Measurements from ENCODE around the gene MAD1L1.

Gene MAD1L1

DNA sequence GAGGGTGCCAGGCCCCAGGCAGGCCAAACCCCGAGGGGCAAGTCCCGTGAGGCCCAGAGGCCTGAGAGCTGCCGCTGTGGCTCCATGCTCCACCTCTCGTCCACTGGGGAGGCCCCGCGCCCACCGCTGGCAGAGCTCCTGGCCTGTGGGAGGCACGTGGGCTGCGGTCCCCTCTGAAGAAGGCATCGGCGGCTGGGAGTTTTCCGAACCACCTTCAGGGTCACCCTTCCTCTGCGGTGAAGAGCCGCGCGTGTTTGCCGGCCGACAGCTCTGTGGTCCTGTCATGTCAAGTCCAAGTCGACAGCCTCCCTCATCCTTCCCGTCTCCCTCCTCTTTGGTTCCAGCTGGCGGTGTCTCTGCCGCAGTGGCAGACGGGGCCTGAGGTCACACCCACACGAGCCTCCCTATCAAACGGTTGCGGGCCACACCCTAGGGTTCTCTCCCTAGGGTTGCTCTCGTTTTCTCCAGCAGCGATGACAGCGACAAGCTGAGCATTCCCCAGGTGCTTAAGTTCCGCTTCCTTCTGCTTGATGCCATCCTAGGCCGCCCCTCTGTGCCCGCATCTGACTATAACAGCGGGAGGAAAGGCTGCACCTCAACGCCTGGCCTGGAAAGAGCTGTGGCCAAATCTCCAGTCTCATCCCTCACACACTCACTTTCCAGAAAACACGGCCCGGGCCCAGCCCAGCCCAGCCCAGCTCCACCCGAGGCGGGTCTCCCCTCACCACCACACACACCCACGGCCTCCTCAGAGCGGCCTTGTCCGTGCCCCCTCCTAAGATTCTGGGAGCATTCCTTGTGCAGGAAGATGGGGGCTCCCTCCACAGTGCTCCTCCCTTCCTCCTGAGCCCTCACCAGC, 377.6 kb downstream of the MAD1L1 start:
- no peak for DNase-seq (ENCODE audit: low read depth)
- H3K4me3 ChIP-seq (replicated peaks; ENCODE audit: low read depth, low read length), result no peak overlapping the region
- no peak for TF ChIP-seq CTCF (IDR thresholded peaks at IDR 0.05; ENCODE audit: low read length, missing control alignments)

GRCh38 chr7:1853986-1854865, 378.5 kb downstream of the MAD1L1 start:
- no peak for DNase-seq (ENCODE audit: low read depth)
- no peak overlapping the region for H3K4me3 ChIP-seq (replicated peaks; ENCODE audit: low read depth, low read length)
- TF ChIP-seq CTCF (IDR thresholded peaks at IDR 0.05; ENCODE audit: low read length, missing control alignments), result no peak

DNA sequence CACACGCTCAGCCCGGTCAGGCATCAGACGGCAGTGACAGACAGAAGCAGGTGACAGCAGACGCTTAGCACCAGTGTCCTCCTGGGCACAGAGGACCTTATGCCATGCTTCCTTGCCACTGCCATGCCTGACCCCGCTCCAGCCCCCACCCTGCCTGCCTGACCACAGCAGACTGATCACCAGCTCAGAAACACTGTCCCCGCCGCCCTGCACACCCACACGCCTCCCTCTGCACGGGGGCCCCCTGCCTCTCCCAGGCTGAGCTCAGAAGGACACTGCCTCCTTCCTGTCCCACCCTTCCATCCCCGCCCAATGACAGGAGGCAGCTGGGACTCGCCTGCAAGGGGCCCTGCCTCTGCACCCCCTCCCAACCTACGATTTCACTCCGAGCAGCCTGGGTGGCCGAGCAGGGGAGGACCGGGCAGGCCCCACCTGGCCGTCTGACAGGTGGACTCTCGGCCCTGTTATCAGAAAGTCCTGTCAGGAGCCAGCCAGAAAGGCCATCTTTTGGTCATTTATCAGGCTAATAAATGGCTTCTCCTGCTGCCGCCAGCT, 379.2 kb downstream of the MAD1L1 start:
- H3K4me3 ChIP-seq (replicated peaks; ENCODE audit: low read depth, low read length), result no peak overlapping the region
- no peak for DNase-seq (ENCODE audit: low read depth)

DNA sequence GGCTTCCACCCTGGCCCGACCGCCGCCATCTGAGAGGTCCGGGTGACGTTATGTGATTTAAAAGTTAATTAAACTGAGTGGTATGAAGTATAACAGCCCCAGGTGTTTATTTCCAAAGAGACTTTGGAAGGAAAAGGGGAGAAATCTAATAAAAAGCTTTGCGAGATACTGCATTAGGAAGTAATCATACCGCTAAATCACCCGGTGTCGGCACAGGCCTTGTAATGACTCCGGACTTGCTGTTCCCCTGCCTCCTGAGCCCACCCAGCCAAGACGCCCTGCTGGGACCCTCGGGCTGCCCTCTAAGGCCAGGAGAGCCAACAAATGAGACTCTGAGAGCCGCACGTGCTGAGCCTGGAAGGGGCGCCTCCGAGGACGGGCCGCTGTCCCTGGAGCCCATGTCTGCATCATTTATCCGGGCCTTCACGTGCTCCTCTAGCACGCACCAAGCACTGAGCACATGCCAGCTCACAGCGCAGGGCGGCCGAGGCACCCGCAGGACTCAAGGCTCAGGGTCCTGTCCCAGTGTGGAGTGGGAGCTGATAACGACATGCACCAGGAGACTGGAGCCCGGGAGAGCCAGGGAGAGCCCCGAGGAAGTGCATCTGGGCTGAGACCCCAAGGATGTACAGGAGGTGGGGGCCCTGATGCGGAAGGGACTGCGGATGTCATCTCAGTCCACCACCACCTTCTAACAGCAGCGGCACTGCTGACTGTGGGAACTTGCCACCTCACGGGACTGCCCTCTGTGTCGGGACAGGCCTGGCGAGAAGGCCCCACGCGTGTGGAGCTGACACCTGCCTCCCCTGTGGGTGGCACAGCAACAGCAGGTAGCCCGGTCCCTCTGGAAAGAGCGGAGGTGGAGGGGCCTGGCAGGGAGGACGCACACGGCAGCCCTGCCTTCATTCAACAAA, 380.0 kb downstream of the MAD1L1 start:
- TF ChIP-seq CTCF (IDR thresholded peaks at IDR 0.05; ENCODE audit: low read length, missing control alignments), result no peak
- no peak for DNase-seq (ENCODE audit: low read depth)

More for the DNA sequence above, 379.2 kb downstream of the MAD1L1 start:
- no peak for TF ChIP-seq CTCF (IDR thresholded peaks at IDR 0.05; ENCODE audit: low read length, missing control alignments)

DNA sequence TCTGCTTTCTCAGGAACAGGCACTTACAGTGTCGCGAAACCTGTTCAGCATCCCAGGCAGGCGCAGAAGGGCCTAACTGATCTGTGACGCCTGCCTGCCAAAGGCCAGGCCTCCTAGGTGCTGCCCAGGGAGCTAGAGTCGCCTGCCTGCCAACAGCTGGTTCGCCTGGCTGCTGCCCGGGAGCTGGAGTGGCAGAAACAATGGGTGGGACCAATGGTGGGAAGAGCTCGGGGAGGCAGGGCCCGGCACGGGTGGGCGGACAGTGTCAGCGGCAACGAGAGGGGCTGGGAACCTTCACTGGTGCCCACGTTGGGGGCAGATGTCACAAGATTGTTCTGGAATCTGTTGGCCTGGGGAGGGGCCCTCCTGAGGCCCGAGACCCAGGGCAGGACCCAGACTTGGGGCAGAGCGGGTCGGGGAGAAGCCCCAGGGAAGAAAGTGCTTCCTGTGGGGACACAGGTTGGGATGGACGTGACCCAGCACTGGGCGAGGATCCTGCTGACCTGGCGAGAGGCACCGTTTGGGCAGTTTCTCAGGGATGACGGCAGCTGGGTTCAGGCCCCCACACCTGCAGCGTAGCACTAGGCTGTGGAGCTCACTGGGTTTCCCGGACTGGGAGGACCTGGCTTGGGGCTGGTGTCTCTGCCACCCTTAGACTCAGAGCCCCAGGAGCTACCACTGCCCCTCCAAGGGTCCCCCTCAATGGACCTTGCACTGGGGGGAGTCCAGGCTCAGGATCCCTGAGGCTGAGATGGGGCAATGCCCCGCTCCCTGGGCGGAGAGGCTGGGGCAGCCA, 380.8 kb downstream of the MAD1L1 start:
- DNase-seq (ENCODE audit: low read depth), result no peak
- no peak for TF ChIP-seq CTCF (IDR thresholded peaks at IDR 0.05; ENCODE audit: low read length, missing control alignments)
- H3K4me3 ChIP-seq (replicated peaks; ENCODE audit: low read depth, low read length), result no peak overlapping the region

More for the DNA sequence above, 380.0 kb downstream of the MAD1L1 start:
- H3K4me3 ChIP-seq (replicated peaks; ENCODE audit: low read depth, low read length), result no peak overlapping the region
